ENCODE results near the gene SERPINA12. TPM values are rescaled to one million over a fixed set of nuclear protein-coding genes. Genes with fewer than 3 reads are reported as not detected.
"Not testable (repeated sequence)": the region's sequence is repeated elsewhere in the genome, so short reads cannot be mapped to it uniquely, and the experiment has no call there.

Gene SERPINA12
- total RNA-seq, 2 donors from 2014 or later: not detected

GRCh38 chr14:94499673-94500072 lies 9.6 kb downstream of the SERPINA12 start:
- H3K9me3 ChIP-seq (ENCODE audit: control insufficient read depth, low read length, poor library complexity, severe bottlenecking): no peaks in the 10 kb centered on the region
- peaks cover 3% of the 10 kb centered on the region for H3K36me3 Mint-ChIP-seq (ENCODE audit: low read depth)
- no peak overlapping the region for H3K4me3 Mint-ChIP-seq
- no peak for ATAC-seq
- peaks cover 37% of the 10 kb centered on the region for H3K27me3 Mint-ChIP-seq
- H3K4me1 Mint-ChIP-seq: no peaks in the 10 kb centered on the region
- no peak for DNase-seq
- no peak overlapping the region for H3K27ac Mint-ChIP-seq

GRCh38 chr14:94498215-94498614 lies 11.1 kb downstream of the SERPINA12 start:
- Mint-ChIP-seq H3K27me3 (peaks cover 44% of the 10 kb centered on the region), H3K4me3 (no peak overlapping the region), H3K4me1 (no peaks in the 10 kb centered on the region), H3K27ac (no peak overlapping the region), H3K36me3 (ENCODE audit: low read depth) (peaks cover 3% of the 10 kb centered on the region)
- ATAC-seq: no peak
- no peak for DNase-seq
- H3K9me3 ChIP-seq (ENCODE audit: control insufficient read depth, low read length, poor library complexity, severe bottlenecking): no peaks in the 10 kb centered on the region

- H3K27ac Mint-ChIP-seq: no peak overlapping the region
- ATAC-seq (no peak), DNase-seq (no peak)
- H3K4me1 Mint-ChIP-seq: no peaks in the 10 kb centered on the region
- H3K36me3 Mint-ChIP-seq (ENCODE audit: low read depth): peaks cover under 1% of the 10 kb centered on the region
- peaks cover 20% of the 10 kb centered on the region for H3K27me3 Mint-ChIP-seq
- no peaks in the 10 kb centered on the region for H3K9me3 ChIP-seq (ENCODE audit: control insufficient read depth, low read length, poor library complexity, severe bottlenecking)
- H3K4me3 Mint-ChIP-seq: no peak overlapping the region
Observed at GRCh38 chr14:94494085-94494484, 15.2 kb downstream of the SERPINA12 start.

- H3K9me3 ChIP-seq (ENCODE audit: control insufficient read depth, low read length, poor library complexity, severe bottlenecking): no peaks in the 10 kb centered on the region
- peaks cover 2% of the 10 kb centered on the region for H3K36me3 Mint-ChIP-seq (ENCODE audit: low read depth)
- H3K4me1 Mint-ChIP-seq: no peaks in the 10 kb centered on the region
- H3K4me3 Mint-ChIP-seq: no peak overlapping the region
- peaks cover 39% of the 10 kb centered on the region for H3K27me3 Mint-ChIP-seq
- no peak overlapping the region for H3K27ac Mint-ChIP-seq
- DNase-seq (no peak), ATAC-seq (no peak)
Observed at GRCh38 chr14:94491511-94491910, 17.8 kb downstream of the SERPINA12 start.

- H3K27me3 Mint-ChIP-seq: peaks cover 50% of the 10 kb centered on the region
- H3K4me1 Mint-ChIP-seq: peaks cover 5% of the 10 kb centered on the region
- no peak overlapping the region for H3K4me3 Mint-ChIP-seq
- H3K9me3 ChIP-seq (ENCODE audit: control insufficient read depth, low read length, poor library complexity, severe bottlenecking): no peaks in the 10 kb centered on the region
- ATAC-seq (no peak), DNase-seq (no peak)
- peaks cover 4% of the 10 kb centered on the region for H3K36me3 Mint-ChIP-seq (ENCODE audit: low read depth)
- H3K27ac Mint-ChIP-seq: no peak overlapping the region
Observed at GRCh38 chr14:94489336-94489735, 19.9 kb downstream of the SERPINA12 start.

- no peaks in the 10 kb centered on the region for H3K9me3 ChIP-seq (ENCODE audit: control insufficient read depth, low read length, poor library complexity, severe bottlenecking)
- peaks cover 4% of the 10 kb centered on the region for H3K36me3 Mint-ChIP-seq (ENCODE audit: low read depth)
- ATAC-seq: no peak
Observed at GRCh38 chr14:94486883-94487282, 22.4 kb downstream of the SERPINA12 start.

GRCh38 chr14:94485944-94486841 lies 23.1 kb downstream of the SERPINA12 start:
- peak overlapping the region; percentile 63 for H3K27ac Mint-ChIP-seq
- H3K4me3 Mint-ChIP-seq: peak overlapping the region; percentile 15
- DNase-seq: peak in 2 of 3 donors; percentile 31 to 43
- H3K27me3 Mint-ChIP-seq: peaks cover 56% of the 10 kb centered on the region
- ATAC-seq: peak; percentile 71
- H3K9me3 ChIP-seq (ENCODE audit: control insufficient read depth, low read length, poor library complexity, severe bottlenecking): no peaks in the 10 kb centered on the region
- H3K4me1 Mint-ChIP-seq: peaks cover 8% of the 10 kb centered on the region
- peaks cover 4% of the 10 kb centered on the region for H3K36me3 Mint-ChIP-seq (ENCODE audit: low read depth)

More at GRCh38 chr14:94486883-94487282, 22.4 kb downstream of the SERPINA12 start:
- peaks cover 56% of the 10 kb centered on the region for H3K27me3 Mint-ChIP-seq
- DNase-seq: no peak
- H3K4me3 Mint-ChIP-seq: no peak overlapping the region
- no peak overlapping the region for H3K27ac Mint-ChIP-seq
- H3K4me1 Mint-ChIP-seq: peaks cover 8% of the 10 kb centered on the region

- H3K36me3 Mint-ChIP-seq (ENCODE audit: low read depth): peaks cover 4% of the 10 kb centered on the region
- ATAC-seq (no peak), DNase-seq (no peak)
- H3K27me3 Mint-ChIP-seq: peaks cover 56% of the 10 kb centered on the region
- H3K27ac Mint-ChIP-seq: no peak overlapping the region
- H3K4me3 Mint-ChIP-seq: no peak overlapping the region
- peaks cover 8% of the 10 kb centered on the region for H3K4me1 Mint-ChIP-seq
- H3K9me3 ChIP-seq (ENCODE audit: control insufficient read depth, low read length, poor library complexity, severe bottlenecking): no peaks in the 10 kb centered on the region
Observed at GRCh38 chr14:94484481-94484880, 24.8 kb downstream of the SERPINA12 start.

- ATAC-seq (no peak), DNase-seq (no peak)
- peaks cover 8% of the 10 kb centered on the region for H3K4me1 Mint-ChIP-seq
- no peak overlapping the region for H3K4me3 Mint-ChIP-seq
- H3K36me3 Mint-ChIP-seq (ENCODE audit: low read depth): peaks cover 2% of the 10 kb centered on the region
- H3K27ac Mint-ChIP-seq: no peak overlapping the region
- peaks cover 50% of the 10 kb centered on the region for H3K27me3 Mint-ChIP-seq
- H3K9me3 ChIP-seq (ENCODE audit: control insufficient read depth, low read length, poor library complexity, severe bottlenecking): no peaks in the 10 kb centered on the region
Observed at GRCh38 chr14:94483729-94484275, 25.5 kb downstream of the SERPINA12 start.

- peak overlapping the region; percentile 60 for H3K27ac Mint-ChIP-seq
- H3K9me3 ChIP-seq (ENCODE audit: control insufficient read depth, low read length, poor library complexity, severe bottlenecking): peaks cover 2% of the 10 kb centered on the region
- DNase-seq: no peak
- peaks cover 43% of the 10 kb centered on the region for H3K27me3 Mint-ChIP-seq
- ATAC-seq: no peak
- peaks cover 2% of the 10 kb centered on the region for H3K36me3 Mint-ChIP-seq (ENCODE audit: low read depth)
- peaks cover 8% of the 10 kb centered on the region for H3K4me1 Mint-ChIP-seq
- H3K4me3 Mint-ChIP-seq: no peak overlapping the region
Observed at GRCh38 chr14:94483071-94483451, 26.2 kb downstream of the SERPINA12 start.

GRCh38 chr14:94482132-94483070 lies 26.9 kb downstream of the SERPINA12 start:
- H3K9me3 ChIP-seq (ENCODE audit: control insufficient read depth, low read length, poor library complexity, severe bottlenecking); ATAC-seq; H3K36me3 Mint-ChIP-seq (ENCODE audit: low read depth); H3K4me3 Mint-ChIP-seq; H3K4me1 Mint-ChIP-seq; DNase-seq: not testable (repeated sequence)
- peaks cover 38% of the 10 kb centered on the region for H3K27me3 Mint-ChIP-seq
- H3K27ac Mint-ChIP-seq: peak overlapping the region; percentile 60

GRCh38 chr14:94481468-94482131 lies 27.7 kb downstream of the SERPINA12 start:
- ATAC-seq (no peak), DNase-seq (no peak)
- Mint-ChIP-seq H3K27me3 (peaks cover 30% of the 10 kb centered on the region), H3K4me1 (peaks cover 8% of the 10 kb centered on the region), H3K27ac (no peak overlapping the region), H3K4me3 (no peak overlapping the region), H3K36me3 (ENCODE audit: low read depth) (peaks cover 2% of the 10 kb centered on the region)
- H3K9me3 ChIP-seq (ENCODE audit: control insufficient read depth, low read length, poor library complexity, severe bottlenecking): peaks cover 2% of the 10 kb centered on the region

Measured in T-helper 17 cell (primary cell).